Measurements from ENCODE around the gene FGF1. TPM values are rescaled to one million over a fixed set of nuclear protein-coding genes. Genes with fewer than 3 reads are reported as not detected.

Gene FGF1
- total and polyA plus RNA-seq, 2 of the 4 experiments (the other 2 are of a cell fraction): 7.6 to 7.7 TPM

- 36% methylated on average over 3 of the region's 10 CpGs; no CpG with 5 or more reads in 1 of the 2 experiments for WGBS, 2 experiments (ENCODE audit: extremely low coverage in 2 of 2, insufficient read length in 1 of 2)
- 0 out of 2 replicates have a peak overlapping the region, but pooled peaks have one; percentile 3 for H2AK5ac ChIP-seq (ENCODE audit: low read depth, low read length)
- intact Hi-C loops (cut with micrococcal nuclease): no loop called here
- no TSS peak for BruUV-seq (replicated peaks)
- H3K14ac ChIP-seq (replicated peaks; ENCODE audit: low read depth, low read length): peak overlapping the region; percentile 91
- peaks cover 10% of the 10 kb centered on the region for H3K4me1 ChIP-seq (ENCODE audit: control insufficient read depth, insufficient read depth, low read length)
- H3K27me3 ChIP-seq (ENCODE audit: control insufficient read depth, insufficient read depth, low read length): no peaks in the 10 kb centered on the region
- peak overlapping the region; percentile 92 for H2BK5ac ChIP-seq (ENCODE audit: low read depth, low read length, poor library complexity, severe bottlenecking)
- H2AFZ ChIP-seq (replicated peaks; ENCODE audit: low read length, poor library complexity): peak overlapping the region; percentile 82
- peaks cover 5% of the 10 kb centered on the region; the same call in 1 of the 2 replicates for H3K9me1 ChIP-seq (ENCODE audit: insufficient read depth, low read length)
- peak overlapping the region; percentile 81 for H4K91ac ChIP-seq (ENCODE audit: insufficient read depth, low read depth, low read length)
- peak overlapping the region; percentile 84 for H3K23ac ChIP-seq (ENCODE audit: low read depth, low read length)
- H2BK15ac ChIP-seq (ENCODE audit: low read depth, low read length): peak overlapping the region; percentile 74; the same call in 2 of the 3 replicates
- no peaks in the 10 kb centered on the region for H3K9me3 ChIP-seq (ENCODE audit: control insufficient read depth, insufficient read depth, low read length)
- H3K79me1 ChIP-seq (ENCODE audit: low read depth in 1 of 2, low read length in 2 of 2): no peaks in the 10 kb centered on the region
- in situ Hi-C loops (cut with MboI; ENCODE audit: low sequenced_read_pairs): no loop called here
- H3K4me3 ChIP-seq (ENCODE audit: insufficient read depth, low read depth, low read length): no peak overlapping the region
- ChIA-PET POLR2A (ENCODE audit: unreplicated experiment) (no interaction called here), CTCF (interaction anchor here (0.6 to 0.7 kb wide), 2 partner anchors 153 to 229 kb away, joined by 3 read pairs; no protein-coding TSS in a partner anchor)
- DNase-seq (peak; percentile 90), ATAC-seq (ENCODE audit: low read depth) (peak; percentile 76)
- peak overlapping the region; percentile 87 for H2BK20ac ChIP-seq (ENCODE audit: low read depth, low read length)
- dilution Hi-C loops (cut with HindIII; ENCODE audit: low sequenced_read_pairs, unreplicated experiment): no loop called here
- no peaks in the 10 kb centered on the region for H4K20me1 ChIP-seq (ENCODE audit: insufficient read depth, low read length)
- H2AK9ac ChIP-seq (replicated peaks; ENCODE audit: low read depth, low read length, poor library complexity): peak overlapping the region; percentile 20
- peak overlapping the region; percentile 57; the same call in 1 of the 2 replicates for H4K5ac ChIP-seq (ENCODE audit: low read depth, low read length)
- H3K18ac ChIP-seq (ENCODE audit: low read depth, low read length): peak overlapping the region; percentile 26
- H3K4ac ChIP-seq (ENCODE audit: low read depth, low read length): peak overlapping the region; percentile 85
- H3K36me3 ChIP-seq (ENCODE audit: control insufficient read depth, insufficient read depth, low read length): no peaks in the 10 kb centered on the region
- H3K9ac ChIP-seq (ENCODE audit: low read depth, low read length): peak overlapping the region; percentile 22
- peak; percentile 37; the same call in 1 of the 2 replicates for TF ChIP-seq FOS (IDR thresholded peaks at IDR 0.05; ENCODE audit: low read depth, low read length)
- no peak for TF ChIP-seq MAZ (IDR thresholded peaks at IDR 0.05; ENCODE audit: borderline replicate concordance, low read depth, low read length)
- no peak for TF ChIP-seq MXI1 (IDR thresholded peaks at IDR 0.05; ENCODE audit: borderline replicate concordance, low read depth, low read length)
- TF ChIP-seq ELK1 (IDR thresholded peaks at IDR 0.05; ENCODE audit: borderline replicate concordance, low read depth, low read length): no peak
- TF ChIP-seq NFE2L2 (IDR thresholded peaks at IDR 0.05; ENCODE audit: low read depth, low read length): no peak
- TF ChIP-seq CHD1 (IDR thresholded peaks at IDR 0.05; ENCODE audit: low read depth, low read length): peak; percentile 80; the same call in 1 of the 2 replicates
- no peak; the same call in 1 of the 2 replicates for TF ChIP-seq POLR2A (IDR thresholded peaks at IDR 0.05; ENCODE audit: low read depth, low read length)
- no peak for TF ChIP-seq RFX5 (IDR thresholded peaks at IDR 0.05; ENCODE audit: low read depth, low read length)
- H3K56ac ChIP-seq (ENCODE audit: extremely low read depth, insufficient read depth, low read length): peak overlapping the region; percentile 20
- peak overlapping the region; percentile 57 to 92 for H4K8ac ChIP-seq (ENCODE audit: low read depth in 2 of 2, low read length in 2 of 2)
- peak overlapping the region; percentile 93 for H2BK120ac ChIP-seq (ENCODE audit: low read depth, low read length)
- peak overlapping the region; percentile 52 for H3K4me2 ChIP-seq (ENCODE audit: low read depth, low read length)
- H3K27ac ChIP-seq (ENCODE audit: insufficient read depth, low read length): peak overlapping the region; percentile 57
Measured at GRCh38 chr5:142568283-142568995, 117.5 kb downstream of the FGF1 start.
